ENCODE results near the gene GOLGA5.
"Not testable (repeated sequence)": the region's sequence is repeated elsewhere in the genome, so short reads cannot be mapped to it uniquely, and the experiment has no call there.

Gene GOLGA5

GRCh38 chr14:92780444-92781232, 13.5 kb upstream of the GOLGA5 start:
- DNase-seq (ENCODE audit: low read depth in 2 of 2): no peak

DNA sequence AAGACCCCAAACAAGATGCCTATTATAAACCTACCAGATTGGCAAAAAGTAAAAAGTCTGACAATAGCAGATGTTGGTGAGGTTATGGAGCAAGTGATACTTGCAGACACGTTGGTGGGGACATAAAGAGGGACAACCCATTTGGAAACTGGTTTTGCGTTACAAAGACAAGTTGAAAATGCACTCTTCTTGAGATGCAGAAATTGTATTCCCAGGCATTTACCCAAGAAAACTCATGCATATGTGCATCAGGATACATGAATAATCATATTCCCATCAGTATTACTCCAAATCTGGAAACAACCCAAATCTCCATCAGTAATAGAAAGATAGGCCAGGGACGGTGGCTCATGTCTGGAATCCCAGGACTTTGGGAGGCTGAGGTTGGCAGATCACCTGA, 12.8 kb upstream of the GOLGA5 start:
- DNase-seq (ENCODE audit: low read depth in 2 of 2): no peak

DNA sequence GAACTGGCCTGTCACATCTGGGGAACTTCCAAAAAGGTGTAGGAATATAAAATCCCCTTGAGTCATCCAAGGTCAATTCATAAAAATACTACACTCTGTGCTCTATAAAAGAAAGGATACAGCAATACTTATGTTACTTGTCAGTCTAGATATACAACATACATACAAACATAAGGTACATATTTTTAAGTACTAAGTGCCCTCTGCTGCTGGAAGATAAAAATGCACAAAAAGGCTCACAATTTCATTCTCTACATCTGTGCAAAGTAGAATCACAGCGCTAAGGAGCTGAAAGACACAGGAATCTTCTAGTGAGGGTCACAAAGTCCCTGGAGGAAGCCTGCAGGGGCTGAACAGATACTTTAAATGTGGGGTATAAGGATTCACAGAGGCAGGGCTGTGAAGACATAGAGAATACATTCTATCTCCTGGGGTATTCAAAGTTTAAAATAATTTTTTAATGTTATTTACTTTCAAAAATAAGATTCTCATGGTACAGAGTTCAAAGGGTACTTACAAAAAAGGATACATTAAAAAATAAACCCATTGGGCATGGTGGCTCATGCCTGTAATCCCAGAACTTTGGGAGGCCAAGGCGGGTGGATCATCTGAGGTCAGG, 10.2 kb upstream of the GOLGA5 start:
- no peak for DNase-seq (ENCODE audit: low read depth in 2 of 2)

DNA sequence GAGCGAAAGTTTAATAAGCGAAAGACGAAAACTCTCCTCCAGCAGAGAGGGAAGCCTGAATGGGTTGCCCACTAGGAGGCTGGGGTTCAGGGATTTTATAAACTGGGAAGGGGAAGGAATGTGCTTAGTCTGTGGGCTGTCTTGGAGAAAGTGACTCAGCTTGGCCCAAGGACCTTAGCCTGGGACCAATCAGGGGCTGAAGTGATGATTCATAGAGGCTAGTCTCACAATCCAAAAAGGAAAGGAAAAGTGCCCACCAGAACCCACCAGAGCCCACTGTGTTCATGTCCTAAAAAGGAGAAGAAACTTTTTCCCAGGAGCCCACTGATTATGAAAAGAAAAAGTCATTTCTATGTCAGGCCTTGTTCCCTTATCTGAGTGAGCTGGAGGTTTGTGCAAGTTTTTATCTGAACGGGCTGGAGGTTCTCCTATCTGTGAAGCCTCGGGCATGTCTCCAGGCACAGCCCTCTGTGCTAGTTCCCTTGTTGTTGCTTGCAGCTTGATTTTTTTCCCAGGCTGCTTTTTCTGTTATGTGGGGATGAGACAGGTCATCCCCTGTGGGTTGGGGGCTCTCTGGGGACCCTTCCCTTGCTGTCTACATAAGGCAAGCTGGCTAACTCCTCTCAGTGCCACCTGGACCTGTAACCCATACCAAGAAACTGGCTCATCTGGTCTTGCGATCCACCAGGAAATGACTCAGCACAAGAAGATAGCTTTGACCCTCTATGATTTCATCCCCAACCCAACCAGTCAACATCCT, 8.3 kb upstream of the GOLGA5 start:
- no peak for DNase-seq (ENCODE audit: low read depth in 2 of 2)

DNA sequence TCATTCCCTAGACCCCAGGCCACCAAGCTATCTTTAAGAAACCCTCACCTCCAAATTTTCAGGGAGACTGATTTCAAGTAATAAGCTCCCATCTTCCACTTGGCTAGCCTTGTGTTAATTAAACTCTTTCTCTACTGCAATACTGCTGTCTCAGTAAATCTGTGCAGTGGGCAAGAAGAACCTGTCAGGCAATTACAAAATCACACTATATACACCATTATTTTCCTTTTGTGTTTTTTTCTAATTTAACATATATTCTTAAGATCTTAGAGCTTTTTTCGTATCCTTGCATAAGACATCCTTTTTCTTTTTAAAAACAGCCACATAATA, 7.7 kb upstream of the GOLGA5 start:
- DNase-seq (ENCODE audit: low read depth in 2 of 2): no peak

- no peak for DNase-seq (ENCODE audit: low read depth in 2 of 2)
Measured at GRCh38 chr14:92787554-92787953, 6.6 kb upstream of the GOLGA5 start.

- no peak for DNase-seq (ENCODE audit: low read depth in 2 of 2)
Measured at GRCh38 chr14:92789457-92790089, 4.5 kb upstream of the GOLGA5 start.

DNA sequence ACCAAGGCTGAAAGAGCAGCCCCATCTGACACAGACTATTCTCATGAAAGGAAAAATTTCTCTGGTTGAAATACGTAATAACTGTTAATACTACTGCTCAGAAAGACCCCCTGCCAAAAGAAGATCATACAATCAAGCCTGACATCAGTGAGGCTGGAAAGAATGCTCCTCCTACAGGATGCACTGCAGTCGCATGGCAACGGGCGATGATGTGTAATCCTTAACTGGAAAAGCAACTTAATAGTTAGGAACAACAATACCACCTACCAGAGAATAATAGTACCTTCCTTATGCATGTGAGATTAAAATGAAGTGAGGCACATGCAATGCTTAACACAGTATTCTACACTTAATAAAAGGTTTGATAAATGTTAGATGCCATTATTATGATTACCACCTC, 1.2 kb upstream of the GOLGA5 start:
- DNase-seq (ENCODE audit: low read depth in 2 of 2): no peak

DNA sequence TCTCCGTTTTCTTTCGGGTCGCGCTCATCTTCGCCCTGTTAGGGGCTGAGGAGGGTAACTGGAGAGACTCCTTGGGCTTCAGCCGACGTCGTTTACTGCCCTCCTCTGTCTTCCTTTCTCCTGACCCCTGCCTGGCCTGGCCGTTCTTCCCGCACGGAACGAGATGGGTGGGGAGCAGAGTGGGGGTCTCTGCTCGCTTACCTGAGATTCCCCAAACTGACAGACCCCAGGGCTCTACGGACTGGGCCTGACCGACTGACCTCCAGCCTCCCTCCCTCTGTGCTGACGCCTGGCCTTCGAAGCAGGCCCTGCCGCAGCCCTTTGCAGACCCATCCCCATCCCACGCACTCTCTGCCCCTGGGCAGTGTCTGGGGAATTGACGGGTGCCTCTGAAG, 439 bp downstream of the GOLGA5 start:
- no peak for DNase-seq (ENCODE audit: low read depth in 2 of 2)

DNA sequence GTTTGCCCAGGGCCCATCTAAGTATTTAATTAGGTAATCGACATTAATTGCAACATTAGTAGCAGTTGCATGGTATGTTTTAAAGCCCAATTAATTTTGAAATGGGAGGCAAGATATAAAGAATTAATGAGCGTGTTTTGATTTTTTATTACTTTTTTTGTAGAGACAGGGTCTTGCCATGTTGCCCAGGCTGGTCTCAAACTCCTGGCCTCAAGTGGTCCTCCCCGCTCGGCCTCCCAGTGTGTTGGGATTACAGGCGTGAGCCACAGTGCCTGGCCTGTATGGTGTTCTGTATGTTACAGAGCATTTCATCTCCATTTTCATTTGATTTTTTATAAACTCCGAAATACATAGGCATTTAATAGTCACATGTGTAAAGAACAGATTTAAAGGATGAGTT, 856 bp downstream of the GOLGA5 start:
- DNase-seq (ENCODE audit: low read depth in 2 of 2): no peak

DNA sequence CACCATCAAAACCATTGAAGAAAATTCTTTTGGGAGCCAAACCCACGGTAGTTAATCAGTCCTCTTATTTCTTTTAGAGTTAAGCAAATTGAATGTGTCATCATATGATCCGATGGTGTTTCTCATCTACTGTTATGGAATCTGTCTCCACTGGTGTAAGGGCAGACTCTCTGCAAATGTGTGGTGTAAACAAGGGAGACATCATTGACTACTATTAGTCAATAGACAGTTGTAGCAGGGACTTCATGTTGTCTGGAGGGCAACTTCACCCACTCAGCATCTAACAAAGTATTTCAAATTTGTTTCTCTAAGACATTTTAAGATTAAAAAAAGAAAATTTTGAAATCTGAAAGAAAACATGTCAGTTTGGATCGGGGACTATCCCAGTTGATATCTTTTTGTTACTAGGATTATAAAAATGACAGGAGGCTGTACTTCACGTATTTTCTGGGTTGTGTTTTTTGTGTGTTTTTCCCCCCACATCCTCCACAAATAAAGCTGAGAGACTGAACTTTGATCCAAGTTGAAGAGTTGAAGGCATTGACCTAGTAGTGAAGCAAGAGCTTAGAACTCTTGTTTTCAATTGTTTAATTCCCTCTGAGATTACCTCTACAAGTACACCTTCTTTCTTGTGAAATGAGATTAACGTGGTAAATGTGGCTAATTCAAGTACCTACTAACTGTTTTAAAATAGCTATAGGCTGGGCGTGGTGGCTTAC, 4.0 kb downstream of the GOLGA5 start:
- no peak for DNase-seq (ENCODE audit: low read depth in 2 of 2)

GRCh38 chr14:92798811-92799210, 4.7 kb downstream of the GOLGA5 start:
- no peak for DNase-seq (ENCODE audit: low read depth in 2 of 2)

- no peak for DNase-seq (ENCODE audit: low read depth in 2 of 2)
Measured at GRCh38 chr14:92800012-92800411, 5.9 kb downstream of the GOLGA5 start.

DNA sequence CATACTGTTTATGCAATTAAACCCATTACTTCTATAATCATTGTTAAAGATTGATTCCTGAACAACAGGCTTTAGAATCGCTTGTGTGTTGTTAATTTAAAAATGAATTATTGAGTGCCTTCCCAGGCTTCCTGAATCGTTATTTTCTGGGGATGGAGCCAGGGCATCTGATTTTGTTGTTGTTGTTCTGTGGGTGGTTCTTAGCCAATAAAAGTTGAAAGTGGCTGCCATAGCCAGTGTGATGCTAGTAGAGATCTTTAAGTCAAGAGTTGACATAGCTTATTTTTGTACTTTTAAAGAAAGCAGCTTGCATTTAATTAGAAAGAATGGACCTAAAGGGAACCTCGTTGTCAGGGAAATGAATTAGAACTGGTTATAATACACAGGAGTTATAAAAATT, 6.4 kb downstream of the GOLGA5 start:
- DNase-seq (ENCODE audit: low read depth in 2 of 2): no peak

DNA sequence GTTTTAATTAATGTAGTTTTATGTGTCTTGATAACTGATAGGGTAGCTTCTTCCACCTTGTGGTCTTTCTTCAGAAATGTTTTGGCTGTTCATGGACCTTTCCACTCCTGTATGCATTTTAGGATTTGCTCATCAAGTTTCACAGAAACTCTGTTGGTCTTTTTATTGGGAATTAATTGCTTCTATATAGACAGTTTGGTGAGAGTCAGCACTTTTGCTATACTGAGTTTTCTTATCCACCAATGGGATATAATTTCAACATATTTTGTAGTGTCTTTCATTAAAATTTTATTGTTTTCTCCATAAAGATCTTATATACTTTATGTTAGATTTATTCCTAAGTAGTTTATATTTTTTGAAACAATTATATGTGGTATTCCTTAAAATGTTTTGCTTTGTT, 7.8 kb downstream of the GOLGA5 start:
- no peak for DNase-seq (ENCODE audit: low read depth in 2 of 2)

- DNase-seq (ENCODE audit: low read depth in 2 of 2): no peak
Measured at GRCh38 chr14:92802678-92803077, 8.6 kb downstream of the GOLGA5 start.

GRCh38 chr14:92813201-92813600, 19.1 kb downstream of the GOLGA5 start:
- no peak for DNase-seq (ENCODE audit: low read depth in 2 of 2)

DNA sequence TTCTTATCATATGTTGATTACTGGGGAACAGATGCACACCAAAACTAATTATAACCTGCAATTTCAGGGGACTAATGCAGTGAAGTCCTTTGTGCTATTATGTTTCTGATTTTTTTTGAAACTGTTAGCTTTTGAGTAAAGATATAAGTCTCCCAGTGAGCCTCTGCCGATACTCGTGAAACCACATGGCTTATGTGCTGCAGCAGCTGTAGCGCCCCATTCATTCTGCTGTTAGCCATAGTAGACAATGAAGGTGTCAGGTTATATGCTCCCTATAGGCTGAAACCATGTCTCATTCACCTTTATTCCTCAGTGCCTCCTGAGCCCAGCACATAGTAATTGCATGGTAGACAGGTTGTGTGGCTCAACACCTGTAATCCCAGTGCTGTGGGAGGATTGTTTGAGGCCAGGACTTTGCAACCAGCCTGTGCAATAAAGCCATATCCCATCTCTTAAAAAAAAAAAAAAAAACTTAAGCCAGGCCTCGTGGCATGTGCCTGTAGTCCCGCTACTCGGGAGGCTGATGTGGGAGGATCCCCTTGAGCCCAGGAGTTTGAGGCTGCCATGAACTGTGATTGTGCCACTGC, 25.0 kb downstream of the GOLGA5 start:
- DNase-seq (ENCODE audit: low read depth in 2 of 2): no peak

DNA sequence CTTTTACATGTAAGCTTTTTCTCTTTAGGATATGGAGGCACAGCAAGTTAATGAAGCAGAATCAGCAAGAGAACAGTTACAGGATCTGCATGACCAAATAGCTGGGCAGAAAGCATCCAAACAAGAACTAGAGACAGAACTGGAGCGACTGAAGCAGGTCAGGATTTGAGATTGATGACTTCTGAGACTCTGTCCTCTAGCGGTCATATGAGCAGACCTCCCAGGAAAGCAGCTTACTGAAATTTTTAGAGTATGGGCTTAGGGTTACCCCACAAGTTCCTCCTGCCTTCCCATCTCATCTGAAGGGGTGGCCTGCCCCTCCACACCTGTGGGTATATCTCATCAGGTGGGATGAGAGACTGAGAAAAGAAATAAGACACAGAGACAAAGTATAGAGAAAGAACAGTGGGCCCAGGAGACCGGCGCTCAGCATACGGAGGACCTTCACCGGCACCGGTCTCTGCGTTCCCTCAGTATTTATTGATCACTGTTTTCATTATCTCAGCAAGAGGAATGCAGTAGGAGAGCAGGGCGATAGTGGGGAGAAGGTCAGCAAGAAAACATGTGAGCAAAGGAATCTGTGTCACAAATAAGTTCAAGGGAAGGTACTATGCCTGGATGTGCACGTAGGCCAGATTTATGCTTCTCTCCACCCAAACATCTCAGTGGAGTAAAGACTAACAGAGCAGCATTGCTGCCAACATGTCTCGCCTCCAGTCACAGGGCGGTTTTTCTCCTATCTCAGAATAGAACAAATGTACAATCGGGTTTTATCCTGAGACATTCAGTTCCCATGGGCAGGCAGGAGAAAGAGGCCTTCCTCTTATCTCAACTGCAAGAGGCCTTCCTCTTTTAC, 25.8 kb downstream of the GOLGA5 start:
- not testable (repeated sequence) for DNase-seq (ENCODE audit: low read depth in 2 of 2)

- DNase-seq (ENCODE audit: low read depth in 2 of 2): not testable (repeated sequence)
Measured at GRCh38 chr14:92820536-92820840, 26.4 kb downstream of the GOLGA5 start.

DNA sequence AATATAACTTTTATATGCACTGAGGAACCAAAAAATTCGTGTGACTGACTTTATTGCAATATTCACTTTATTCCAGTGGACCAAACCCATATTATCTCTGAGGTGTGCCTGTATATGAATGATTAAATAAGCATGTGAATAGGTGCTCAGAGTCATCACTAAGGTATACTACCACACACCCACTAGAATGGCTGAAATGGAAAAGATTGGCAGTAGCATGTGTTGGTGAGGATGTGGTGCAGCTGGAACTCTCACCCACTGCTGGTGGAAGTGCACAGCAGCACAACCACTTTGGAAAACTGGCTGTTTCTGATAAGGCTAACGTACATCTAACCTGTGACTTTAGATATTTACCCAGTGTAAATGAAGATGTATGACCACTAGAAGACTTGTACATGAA, 36.8 kb downstream of the GOLGA5 start:
- DNase-seq (ENCODE audit: low read depth in 2 of 2): no peak

Measured in activated CD8-positive, alpha-beta memory T cell treated with anti-CD3 and anti-CD28 coated beads for 4 hours (primary cell).